Skeletal muscle cell (primary cell): ENCODE results near the gene CHRNA4.

Experiments
- DNase-seq: peaks from one replicate; pipeline ENCODE4 v3.0.0-alpha.2; 2010; ENCODE audit warnings: low read depth
- H3K4me3 ChIP-seq: 2 replicates; pipeline ENCODE4 v1.5.1; 2011; ENCODE audit warnings: low read depth, mild to moderate bottlenecking, control low read depth, low read length, moderate library complexity

Gene CHRNA4

GRCh38 chr20:63327231-63327745, 33.9 kb downstream of the CHRNA4 start:
- no peak for DNase-seq
- no peak overlapping the region for H3K4me3 ChIP-seq

- no peak overlapping the region for H3K4me3 ChIP-seq
- DNase-seq: no peak
Observed at GRCh38 chr20:63326314-63327230, 34.6 kb downstream of the CHRNA4 start.

GRCh38 chr20:63325554-63326313, 35.4 kb downstream of the CHRNA4 start:
- H3K4me3 ChIP-seq: no peak overlapping the region
- DNase-seq: no peak

- H3K4me3 ChIP-seq: no peak overlapping the region
- no peak for DNase-seq
Observed at GRCh38 chr20:63325021-63325471, 36.1 kb downstream of the CHRNA4 start.

GRCh38 chr20:63323357-63323981, 37.7 kb downstream of the CHRNA4 start:
- DNase-seq: no peak
- no peak overlapping the region for H3K4me3 ChIP-seq

- no peak for DNase-seq
- H3K4me3 ChIP-seq: no peak overlapping the region
Observed at GRCh38 chr20:63322933-63323273, 38.2 kb downstream of the CHRNA4 start.

- H3K4me3 ChIP-seq: no peak overlapping the region
- DNase-seq: no peak
Observed at GRCh38 chr20:63322146-63322932, 38.8 kb downstream of the CHRNA4 start.

- H3K4me3 ChIP-seq: no peak overlapping the region
- no peak for DNase-seq
Observed at GRCh38 chr20:63321148-63321831, 39.9 kb downstream of the CHRNA4 start.

GRCh38 chr20:63320616-63321147, 40.5 kb downstream of the CHRNA4 start:
- H3K4me3 ChIP-seq: no peak overlapping the region
- DNase-seq: no peak

- no peak overlapping the region for H3K4me3 ChIP-seq
- DNase-seq: no peak
Observed at GRCh38 chr20:63320041-63320511, 41.1 kb downstream of the CHRNA4 start.

- DNase-seq: no peak
- H3K4me3 ChIP-seq: no peak overlapping the region
Observed at GRCh38 chr20:63319164-63320040, 41.7 kb downstream of the CHRNA4 start.

- H3K4me3 ChIP-seq: no peak overlapping the region
- DNase-seq: no peak
Observed at GRCh38 chr20:63318391-63319163, 42.6 kb downstream of the CHRNA4 start.

GRCh38 chr20:63317601-63318291, 43.4 kb downstream of the CHRNA4 start:
- no peak for DNase-seq
- H3K4me3 ChIP-seq: no peak overlapping the region

GRCh38 chr20:63317061-63317460, 44.1 kb downstream of the CHRNA4 start:
- no peak overlapping the region for H3K4me3 ChIP-seq
- DNase-seq: no peak

- no peak for DNase-seq
- no peak overlapping the region for H3K4me3 ChIP-seq
Observed at GRCh38 chr20:63316502-63316921, 44.6 kb downstream of the CHRNA4 start.
